Left ventricle myocardium superior (tissue), 1 donor: ENCODE data around the gene NUP210L. TPM values are rescaled to one million over a fixed set of nuclear protein-coding genes. Genes with fewer than 3 reads are reported as not detected.

Experiments
- ATAC-seq: fragments of 200-7000 bp; cut with Tn5 transposase; one replicate; pipeline ENCODE4 v1.9.1; 2020; ENCODE audit warnings: mild to moderate bottlenecking, moderate library complexity
- DNase-seq: peaks from one replicate; pipeline ENCODE4 v3.0.0-alpha.2; 2020
- intact Hi-C: fragments of 100-400 bp; cut with micrococcal nuclease; formaldehyde crosslinking; loops from one replicate; pipeline ENCODE4 v1.11.0; 2022
- long read RNA-seq: library from polyadenylated mRNA; unstranded; transcript quantifications from one replicate; pipeline ENCODE4 v2.0.0, GENCODE V29; 2021
- total RNA-seq: library from RNA; stranded (reverse); fragmentation: NEBNext Ultra II Directional; extraction: Animal tissue kit (Norgen Biotek cat#: 25700); gene quantifications from one replicate; pipeline ENCODE4 v1.2.1, GENCODE V29; 2021
- donor health status: DM: no; HTN: yes; CAD: no; lungs with severe emphysema.

Gene NUP210L
- 0.27 TPM for total RNA-seq
- long read RNA-seq, result 0 reads

- DNase-seq, result peak; percentile 92
- intact Hi-C loops, result no loop called here
- ATAC-seq, result peak; percentile 93
Observed at GRCh38 chr1:154154534-154155191, at the start of gene NUP210L. Gene NUP210L (minus strand): TSS chr1:154155073.

GRCh38 chr1:154199563-154199879, 44.6 kb upstream of the NUP210L start:
- DNase-seq, result no peak
- intact Hi-C loops, result no loop called here
- peak; percentile 29 for ATAC-seq

GRCh38 chr1:154198756-154199562, 44.1 kb upstream of the NUP210L start:
- DNase-seq (no peak), ATAC-seq (peak; percentile 78)
- intact Hi-C loops, result no loop called here

GRCh38 chr1:154193821-154194220, 38.9 kb upstream of the NUP210L start:
- DNase-seq (no peak), ATAC-seq (peak; percentile 24)
- intact Hi-C loops, result no loop called here

GRCh38 chr1:154192476-154192875, 37.6 kb upstream of the NUP210L start:
- intact Hi-C loops, result no loop called here

GRCh38 chr1:154191990-154192461, 37.2 kb upstream of the NUP210L start, which contains the start of gene TPM3:
Gene TPM3 (minus strand): TSS chr1:154192100. CDS start chr1:154192018, 82 bp downstream.
- DNase-seq, result no peak
- intact Hi-C loops, result no loop called here
- ATAC-seq, result peak; percentile 43

More at GRCh38 chr1:154192476-154192875, 37.6 kb upstream of the NUP210L start:
- DNase-seq (no peak), ATAC-seq (no peak)

GRCh38 chr1:154190550-154190949, 35.7 kb upstream of the NUP210L start:
- intact Hi-C loops, result no loop called here
- ATAC-seq (peak; percentile 50), DNase-seq (no peak)

GRCh38 chr1:154186852-154187501, 32.1 kb upstream of the NUP210L start:
- ATAC-seq (no peak), DNase-seq (no peak)
- intact Hi-C loops, result loop anchor here (10.0 kb wide), 1 partner anchor 192 kb away; the partner anchor contains the start of gene RPS27

GRCh38 chr1:154186177-154186576, 31.3 kb upstream of the NUP210L start:
- intact Hi-C loops, result loop anchor here (10.0 kb wide), 1 partner anchor 191 kb away; the partner anchor contains the start of gene RPS27
- DNase-seq (peak; percentile 49), ATAC-seq (no peak)

GRCh38 chr1:154183046-154183915, 28.4 kb upstream of the NUP210L start:
- intact Hi-C loops, result loop anchor here (10.0 kb wide), 1 partner anchor 188 kb away; the partner anchor contains the start of gene RPS27
- peak; percentile 97 for ATAC-seq

GRCh38 chr1:154182344-154183045, 27.6 kb upstream of the NUP210L start:
- ATAC-seq (peak; percentile 66), DNase-seq (peak; percentile 78)
- intact Hi-C loops, result loop anchor here (10.0 kb wide), 1 partner anchor 188 kb away; the partner anchor contains the start of gene RPS27

More at GRCh38 chr1:154183046-154183915, 28.4 kb upstream of the NUP210L start:
- DNase-seq, result peak; percentile 96

GRCh38 chr1:154181944-154182343, 27.1 kb upstream of the NUP210L start:
- DNase-seq, result no peak
- intact Hi-C loops, result loop anchor here (10.0 kb wide), 1 partner anchor 187 kb away; the partner anchor contains the start of gene RPS27
- no peak for ATAC-seq

- ATAC-seq, result no peak
Observed at GRCh38 chr1:154179946-154180687, 25.2 kb upstream of the NUP210L start.

GRCh38 chr1:154178911-154179811, 24.3 kb upstream of the NUP210L start:
- intact Hi-C loops, result no loop called here

More at GRCh38 chr1:154179946-154180687, 25.2 kb upstream of the NUP210L start:
- peak; percentile 39 for DNase-seq
- intact Hi-C loops, result loop anchor here (10.0 kb wide), 1 partner anchor 185 kb away; the partner anchor contains the start of gene RPS27

GRCh38 chr1:154178013-154178412, 23.1 kb upstream of the NUP210L start:
- ATAC-seq (no peak), DNase-seq (no peak)
- intact Hi-C loops, result no loop called here

More at GRCh38 chr1:154178911-154179811, 24.3 kb upstream of the NUP210L start:
- no peak for DNase-seq
- no peak for ATAC-seq

- ATAC-seq, result peak; percentile 63
Observed at GRCh38 chr1:154176337-154176736, 21.5 kb upstream of the NUP210L start.

More at GRCh38 chr1:154176337-154176736, 21.5 kb upstream of the NUP210L start:
- no peak for DNase-seq
- intact Hi-C loops, result no loop called here
